NCI-H2029 treated with DMSO at 0.1 percent for 48 hours (cell line): ENCODE data around the gene PRKAA1.
"Not testable (repeated sequence)": the region's sequence is repeated elsewhere in the genome, so short reads cannot be mapped to it uniquely, and the experiment has no call there.

ENCODE experiments used
- DNase-seq: peaks from one replicate; lab custom pipeline; 2025; lab: John Stamatoyannopoulos, UW

PRKAA1 gene

DNA sequence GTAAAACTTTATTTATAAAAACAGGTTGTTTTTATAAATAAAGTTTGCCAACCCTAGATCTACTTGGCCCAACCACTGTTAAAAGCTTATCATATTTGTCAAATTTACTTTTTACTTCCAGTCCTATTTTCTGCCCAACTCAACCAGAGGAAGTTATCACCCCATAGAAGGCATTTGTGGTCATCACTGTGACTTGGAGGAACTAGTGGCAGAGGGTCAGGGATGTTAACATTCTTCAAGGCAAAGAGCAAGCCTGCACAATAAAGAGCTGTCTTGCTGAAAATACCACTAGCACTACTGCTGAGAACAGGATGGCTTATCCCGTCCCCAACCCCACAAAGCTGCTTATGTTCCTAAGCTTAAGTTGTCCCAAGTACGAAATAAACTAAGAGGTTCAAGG is 64.7 kb downstream of the PRKAA1 start:
- DNase-seq = no peak

- DNase-seq = not testable (repeated sequence)
Observed at GRCh38 chr5:40722497-40722911, 75.7 kb downstream of the PRKAA1 start.

GRCh38 chr5:40720069-40720468 is 78.1 kb downstream of the PRKAA1 start:
- no peak for DNase-seq

- no peak for DNase-seq
Observed at GRCh38 chr5:40717281-40717680, 80.9 kb downstream of the PRKAA1 start.

- no peak for DNase-seq
Observed at GRCh38 chr5:40716590-40716989, 81.6 kb downstream of the PRKAA1 start.

- DNase-seq = no peak
Observed at GRCh38 chr5:40716000-40716399, 82.2 kb downstream of the PRKAA1 start.

- no peak for DNase-seq
Observed at GRCh38 chr5:40714001-40714400, 84.2 kb downstream of the PRKAA1 start.

- not testable (repeated sequence) for DNase-seq
Observed at GRCh38 chr5:40710575-40710974, 87.6 kb downstream of the PRKAA1 start.
